Mesothelial cell of epicardium (in vitro differentiated cells): ENCODE data around the gene SGSM2. TPM values are rescaled to one million over a fixed set of nuclear protein-coding genes. Genes with fewer than 3 reads are reported as not detected.

Experiments used
- DNase-seq, 2 experiments: peaks; one replicate each; pipeline ENCODE4 v3.0.0; 2021; ENCODE audit warnings: low spot score in 2 of 2; ENCODE audit not compliant: unreplicated experiment in 2 of 2
- H3K27ac Mint-ChIP-seq: 2 replicates; pipeline ENCODE4 v1.8.0; 2021; ENCODE audit warnings: mixed read lengths
- H3K27me3 Mint-ChIP-seq: 2 replicates; pipeline ENCODE4 v1.8.0; 2021; ENCODE audit warnings: low read depth, mixed read lengths
- H3K36me3 Mint-ChIP-seq: 2 replicates; pipeline ENCODE4 v1.8.0; 2021; ENCODE audit warnings: mixed read lengths
- H3K4me1 Mint-ChIP-seq: 2 replicates; pipeline ENCODE4 v1.8.0; 2021; ENCODE audit warnings: mixed read lengths
- H3K4me3 Mint-ChIP-seq: 2 replicates; pipeline ENCODE4 v1.8.0; 2021; ENCODE audit warnings: mild to moderate bottlenecking, moderate library complexity, mixed read lengths
- H3K9me3 Mint-ChIP-seq: 2 replicates; pipeline ENCODE4 v1.8.0; 2021; ENCODE audit warnings: mixed read lengths
- total RNA-seq: library from RNA; stranded (reverse); gene quantifications from 3 replicates; pipeline ENCODE4 v1.2.1, GENCODE V29; 2021
- TF ChIP-seq, protein P1 (sequence below): fragments of 200-600 bp; sonication (generic); IDR thresholded peaks from one replicate; pipeline ENCODE4 v1.5.0; 2021; ENCODE audit warnings: antibody characterized with exemption; ENCODE audit not compliant: unreplicated experiment

SGSM2 gene
- total RNA-seq = 79.2 to 80.9 TPM (median 79.3 TPM) in 3 replicates

- H3K4me3 Mint-ChIP-seq = peak within 1 kb of the TSS; percentile 100
- no peaks in the 10 kb centered on the region for H3K27me3 Mint-ChIP-seq
- peak within 1 kb of the TSS; percentile 99 for H3K27ac Mint-ChIP-seq
- H3K4me1 Mint-ChIP-seq = peaks cover 25% of the 10 kb centered on the region
- DNase-seq = peak; percentile 65 to 75
- peaks cover 10% of the 10 kb centered on the region for H3K36me3 Mint-ChIP-seq
- TF ChIP-seq, protein P1, sequence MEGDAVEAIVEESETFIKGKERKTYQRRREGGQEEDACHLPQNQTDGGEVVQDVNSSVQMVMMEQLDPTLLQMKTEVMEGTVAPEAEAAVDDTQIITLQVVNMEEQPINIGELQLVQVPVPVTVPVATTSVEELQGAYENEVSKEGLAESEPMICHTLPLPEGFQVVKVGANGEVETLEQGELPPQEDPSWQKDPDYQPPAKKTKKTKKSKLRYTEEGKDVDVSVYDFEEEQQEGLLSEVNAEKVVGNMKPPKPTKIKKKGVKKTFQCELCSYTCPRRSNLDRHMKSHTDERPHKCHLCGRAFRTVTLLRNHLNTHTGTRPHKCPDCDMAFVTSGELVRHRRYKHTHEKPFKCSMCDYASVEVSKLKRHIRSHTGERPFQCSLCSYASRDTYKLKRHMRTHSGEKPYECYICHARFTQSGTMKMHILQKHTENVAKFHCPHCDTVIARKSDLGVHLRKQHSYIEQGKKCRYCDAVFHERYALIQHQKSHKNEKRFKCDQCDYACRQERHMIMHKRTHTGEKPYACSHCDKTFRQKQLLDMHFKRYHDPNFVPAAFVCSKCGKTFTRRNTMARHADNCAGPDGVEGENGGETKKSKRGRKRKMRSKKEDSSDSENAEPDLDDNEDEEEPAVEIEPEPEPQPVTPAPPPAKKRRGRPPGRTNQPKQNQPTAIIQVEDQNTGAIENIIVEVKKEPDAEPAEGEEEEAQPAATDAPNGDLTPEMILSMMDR = no peak
- no peaks in the 10 kb centered on the region for H3K9me3 Mint-ChIP-seq
Measured at GRCh38 chr17:2336852-2337543, at the start of gene SGSM2. TSS of gene SGSM2 (plus strand) at chr17:2337501. CDS start at chr17:2337689, 188 bp downstream.

DNA sequence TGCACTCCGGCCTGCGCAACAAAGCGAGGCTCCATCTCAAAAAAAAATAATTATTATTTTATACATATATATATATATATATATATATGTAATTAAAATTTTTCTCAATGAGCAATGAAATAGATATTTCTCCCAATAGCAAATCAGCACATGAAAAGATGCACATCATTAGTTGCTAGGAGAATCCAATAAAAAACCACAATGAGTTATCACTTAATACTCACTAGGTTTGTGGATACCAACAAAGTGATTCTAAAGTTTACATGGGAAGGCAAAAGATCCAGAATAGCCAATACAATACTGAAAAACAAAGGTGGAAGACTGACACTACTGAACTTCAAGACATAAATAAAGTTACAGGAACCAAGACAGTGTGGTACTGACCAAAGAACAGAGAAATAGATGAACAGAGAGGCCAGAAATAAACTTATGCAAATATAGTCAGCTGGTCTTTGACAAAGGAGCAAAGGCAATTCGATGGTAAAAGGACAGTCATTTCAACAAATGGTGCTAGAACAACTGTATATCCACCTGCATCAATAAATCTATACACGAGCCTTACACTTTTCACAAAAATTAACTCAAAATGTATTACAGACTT is 47.3 kb upstream of the SGSM2 start:
- Mint-ChIP-seq H3K27me3 (no peaks in the 10 kb centered on the region), H3K4me3 (no peak overlapping the region), H3K27ac (no peak overlapping the region), H3K4me1 (no peaks in the 10 kb centered on the region), H3K9me3 (no peaks in the 10 kb centered on the region), H3K36me3 (peaks cover 36% of the 10 kb centered on the region)
- TF ChIP-seq, protein P1 = no peak
- no peak for DNase-seq

DNA sequence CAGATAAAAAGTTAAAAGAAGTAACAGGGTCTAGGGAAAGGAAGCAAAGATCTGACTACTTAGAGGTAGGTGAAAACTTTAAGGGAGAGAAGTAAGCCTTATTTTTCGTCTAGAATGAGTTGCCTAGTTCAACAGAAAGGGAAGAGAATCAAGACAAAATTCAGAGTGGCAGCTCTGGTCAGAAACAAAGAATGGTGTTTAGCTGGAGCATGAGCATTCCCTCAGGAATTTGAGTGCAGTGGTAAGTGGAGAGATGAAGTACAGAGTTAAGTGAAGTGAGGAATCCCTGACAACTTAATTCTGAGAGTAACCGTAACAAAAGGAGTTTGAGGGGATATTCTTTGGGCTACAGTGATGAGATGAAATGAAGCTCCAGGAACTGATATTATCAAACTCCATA is 45.2 kb upstream of the SGSM2 start:
- DNase-seq = no peak

GRCh38 chr17:2295575-2295974 is 41.7 kb upstream of the SGSM2 start:
- no peaks in the 10 kb centered on the region for H3K4me1 Mint-ChIP-seq
- H3K36me3 Mint-ChIP-seq = peaks cover 45% of the 10 kb centered on the region
- no peaks in the 10 kb centered on the region for H3K27me3 Mint-ChIP-seq
- no peak overlapping the region for H3K27ac Mint-ChIP-seq
- TF ChIP-seq, protein P1 = no peak
- no peaks in the 10 kb centered on the region for H3K9me3 Mint-ChIP-seq
- H3K4me3 Mint-ChIP-seq = no peak overlapping the region
- DNase-seq = no peak

More for the DNA sequence above, 45.2 kb upstream of the SGSM2 start:
- TF ChIP-seq, protein P1 = no peak
- H3K27ac Mint-ChIP-seq = no peak overlapping the region
- no peaks in the 10 kb centered on the region for H3K9me3 Mint-ChIP-seq
- no peak overlapping the region for H3K4me3 Mint-ChIP-seq
- H3K36me3 Mint-ChIP-seq = peaks cover 46% of the 10 kb centered on the region
- H3K27me3 Mint-ChIP-seq = no peaks in the 10 kb centered on the region
- no peaks in the 10 kb centered on the region for H3K4me1 Mint-ChIP-seq

GRCh38 chr17:2297023-2297422 is 40.3 kb upstream of the SGSM2 start:
- no peak overlapping the region for H3K27ac Mint-ChIP-seq
- no peaks in the 10 kb centered on the region for H3K9me3 Mint-ChIP-seq
- no peak for DNase-seq
- H3K27me3 Mint-ChIP-seq = no peaks in the 10 kb centered on the region
- TF ChIP-seq, protein P1 = no peak
- H3K4me1 Mint-ChIP-seq = peaks cover 12% of the 10 kb centered on the region
- no peak overlapping the region for H3K4me3 Mint-ChIP-seq
- peaks cover 37% of the 10 kb centered on the region for H3K36me3 Mint-ChIP-seq
